Adipocyte (in vitro differentiated cells): ENCODE results near the gene ACMSD.

Source experiments
- DNase-seq: peaks from one replicate; pipeline ENCODE4 v3.0.0-alpha.2; 2015; ENCODE audit warnings: low read depth
- H3K27me3 ChIP-seq: replicated peaks from 2 replicates; pipeline ENCODE4 v1.7.0; 2013; ENCODE audit warnings: mild to moderate bottlenecking, low read length, moderate library complexity; ENCODE audit not compliant: control insufficient read depth, insufficient read depth
- H3K36me3 ChIP-seq: 2 replicates; pipeline ENCODE4 v1.7.0; 2013; ENCODE audit warnings: low read length, mild to moderate bottlenecking, moderate library complexity; ENCODE audit not compliant: control insufficient read depth, insufficient read depth, severe bottlenecking
- H3K4me1 ChIP-seq: 2 replicates; pipeline ENCODE4 v1.7.0; 2013; ENCODE audit warnings: mild to moderate bottlenecking, low read length, moderate library complexity; ENCODE audit not compliant: control insufficient read depth, insufficient read depth
- H3K4me3 ChIP-seq: 2 replicates; pipeline ENCODE4 v1.7.0; 2013; ENCODE audit warnings: mild to moderate bottlenecking, low read length, moderate library complexity
- H3K9ac ChIP-seq: 2 replicates; pipeline ENCODE4 v1.7.0; 2013; ENCODE audit warnings: mild to moderate bottlenecking, low read length, moderate library complexity
- H3K9me3 ChIP-seq: 2 replicates; pipeline ENCODE4 v1.7.0; 2013; ENCODE audit warnings: mild to moderate bottlenecking, low read length, moderate library complexity; ENCODE audit not compliant: control insufficient read depth

The ACMSD gene

DNA sequence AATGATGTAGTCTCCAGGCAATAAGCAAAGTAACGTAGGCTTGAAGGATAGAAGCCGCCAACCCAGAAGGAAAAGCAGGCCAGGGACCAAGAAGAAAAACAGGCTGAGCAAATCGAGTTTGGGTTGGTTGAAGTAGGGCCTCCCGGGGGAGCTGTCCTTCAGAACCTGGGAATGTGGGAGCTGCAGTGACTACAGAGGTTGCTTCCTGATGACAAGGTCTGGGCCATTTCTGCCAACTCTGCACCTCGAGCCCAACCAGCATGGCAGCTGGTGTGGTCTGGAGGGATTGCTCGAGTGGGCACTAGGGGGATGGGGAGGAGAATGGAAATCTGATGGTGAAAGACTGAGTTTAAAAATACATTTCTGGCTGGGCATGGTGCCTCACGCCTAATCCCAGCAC, 14.1 kb downstream of the ACMSD start:
- H3K4me3 ChIP-seq, result no peak overlapping the region

DNA sequence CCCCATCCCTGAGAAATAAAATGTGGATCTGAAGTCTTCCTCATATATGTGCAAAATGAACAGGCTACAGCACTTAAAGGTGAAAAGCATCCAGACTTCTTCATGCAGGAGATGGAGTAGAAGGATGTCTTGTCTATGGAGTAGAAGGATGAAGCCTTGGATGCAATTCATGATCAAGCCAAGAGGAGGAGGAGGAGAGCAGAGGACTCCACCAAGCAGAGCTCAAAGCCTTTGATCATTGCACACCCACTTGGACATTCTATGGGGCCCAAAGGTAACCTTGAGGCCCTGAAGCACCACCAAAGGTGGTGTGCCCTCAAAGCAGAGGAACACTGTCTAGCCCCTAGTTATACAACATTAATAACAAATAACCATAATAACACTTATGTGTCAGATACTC, 17.3 kb downstream of the ACMSD start:
- Histone ChIP-seq H3K4me3 (no peak overlapping the region), H3K36me3 (no peaks in the 10 kb centered on the region), H3K4me1 (peaks cover 16% of the 10 kb centered on the region), H3K9me3 (no peaks in the 10 kb centered on the region), H3K9ac (no peak overlapping the region), H3K27me3 (peaks cover 3% of the 10 kb centered on the region)
- DNase-seq, result no peak

More for the DNA sequence above, 14.1 kb downstream of the ACMSD start:
- Histone ChIP-seq H3K27me3 (peaks cover 3% of the 10 kb centered on the region), H3K9me3 (no peaks in the 10 kb centered on the region), H3K4me1 (no peaks in the 10 kb centered on the region), H3K36me3 (no peaks in the 10 kb centered on the region), H3K9ac (no peak overlapping the region)
- no peak for DNase-seq

DNA sequence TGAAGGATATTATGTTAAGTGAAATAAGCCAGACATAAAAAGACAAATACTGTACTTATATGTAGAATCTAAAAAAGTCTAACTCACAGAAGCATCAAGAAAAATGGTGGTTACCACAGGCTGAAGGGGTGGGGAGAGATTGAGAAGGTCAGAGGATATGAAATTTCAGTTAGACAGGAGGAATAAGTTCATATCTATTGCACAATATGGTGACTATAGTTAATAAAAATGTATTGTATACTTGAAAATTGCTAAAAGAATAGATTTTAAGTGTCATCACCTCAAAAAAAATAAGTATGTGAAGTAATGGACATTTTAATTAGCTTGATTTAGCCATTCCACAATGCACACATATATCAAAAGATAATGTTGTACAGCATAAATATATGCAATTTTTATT, 19.8 kb downstream of the ACMSD start:
- Histone ChIP-seq H3K36me3 (no peaks in the 10 kb centered on the region), H3K4me1 (peaks cover 16% of the 10 kb centered on the region), H3K9ac (no peak overlapping the region), H3K9me3 (no peaks in the 10 kb centered on the region), H3K4me3 (no peak overlapping the region), H3K27me3 (peaks cover 3% of the 10 kb centered on the region)
- DNase-seq, result no peak

DNA sequence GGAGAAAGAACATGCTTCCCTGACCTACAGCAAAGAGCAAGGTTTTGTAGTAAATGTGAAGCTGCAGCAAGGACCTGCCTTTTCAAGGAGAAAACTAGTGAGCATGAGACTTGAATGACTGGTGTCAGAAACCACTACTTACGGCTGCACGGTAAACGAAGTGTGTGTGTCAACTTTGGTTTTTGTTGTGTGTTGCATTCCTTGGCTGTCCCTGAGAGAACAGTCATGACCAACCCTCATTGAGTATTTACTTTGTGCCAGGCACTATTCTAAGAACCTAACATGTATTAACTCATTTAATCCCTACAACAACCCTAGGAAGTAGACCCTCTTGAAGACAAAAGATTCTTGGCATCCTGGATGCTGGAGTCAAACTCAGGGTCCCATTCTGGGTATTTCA, 22.8 kb downstream of the ACMSD start:
- Histone ChIP-seq H3K9ac (no peak overlapping the region), H3K4me3 (no peak overlapping the region), H3K27me3 (no peaks in the 10 kb centered on the region), H3K4me1 (peaks cover 16% of the 10 kb centered on the region), H3K9me3 (no peaks in the 10 kb centered on the region), H3K36me3 (no peaks in the 10 kb centered on the region)
- DNase-seq, result no peak

DNA sequence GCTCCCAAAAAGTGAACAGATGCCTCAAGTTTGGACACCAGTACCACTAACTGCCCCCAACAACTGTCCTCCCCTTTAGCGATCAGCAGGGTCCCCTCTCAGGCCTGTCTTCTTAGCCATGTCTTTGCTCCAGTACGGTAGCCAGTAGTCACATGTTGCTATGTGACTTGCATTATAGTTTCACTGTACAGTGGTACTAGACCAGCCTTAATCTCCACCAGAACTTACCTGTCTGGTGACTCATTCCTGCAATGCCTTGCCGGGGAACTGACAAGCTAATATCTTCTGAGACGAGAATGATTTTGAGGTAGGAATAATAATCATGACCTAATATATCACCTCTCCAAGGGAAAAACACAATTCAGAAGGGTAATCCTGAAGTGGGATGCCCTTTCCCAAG, 23.7 kb downstream of the ACMSD start:
- Histone ChIP-seq H3K4me1 (peaks cover 19% of the 10 kb centered on the region), H3K4me3 (no peak overlapping the region), H3K9me3 (no peaks in the 10 kb centered on the region), H3K27me3 (no peaks in the 10 kb centered on the region), H3K36me3 (no peaks in the 10 kb centered on the region), H3K9ac (no peak overlapping the region)
- no peak for DNase-seq

DNA sequence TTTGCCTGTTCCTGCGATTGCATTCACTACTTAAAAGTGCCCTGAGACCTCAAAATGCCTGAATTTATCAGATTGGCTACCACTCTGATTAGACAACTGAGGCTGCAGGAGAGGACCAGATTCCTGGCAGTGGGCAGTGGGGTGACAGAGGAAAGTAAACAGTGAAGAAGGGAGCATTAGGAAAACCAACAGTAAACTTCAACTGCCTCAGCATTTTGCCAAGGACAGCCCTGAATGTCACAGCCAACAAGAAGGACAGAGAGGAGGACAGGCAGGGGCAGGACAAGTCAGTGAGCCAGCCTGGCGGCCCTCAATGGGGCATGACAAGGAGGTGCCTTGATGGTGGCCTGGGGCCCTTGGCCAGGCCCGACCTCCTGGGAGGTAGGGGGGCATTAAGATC, 24.3 kb downstream of the ACMSD start:
- DNase-seq, result no peak
- no peak overlapping the region for H3K4me3 ChIP-seq
- H3K4me1 ChIP-seq, result peaks cover 19% of the 10 kb centered on the region
- no peak overlapping the region for H3K9ac ChIP-seq
- no peaks in the 10 kb centered on the region for H3K27me3 ChIP-seq
- no peaks in the 10 kb centered on the region for H3K9me3 ChIP-seq
- no peaks in the 10 kb centered on the region for H3K36me3 ChIP-seq

DNA sequence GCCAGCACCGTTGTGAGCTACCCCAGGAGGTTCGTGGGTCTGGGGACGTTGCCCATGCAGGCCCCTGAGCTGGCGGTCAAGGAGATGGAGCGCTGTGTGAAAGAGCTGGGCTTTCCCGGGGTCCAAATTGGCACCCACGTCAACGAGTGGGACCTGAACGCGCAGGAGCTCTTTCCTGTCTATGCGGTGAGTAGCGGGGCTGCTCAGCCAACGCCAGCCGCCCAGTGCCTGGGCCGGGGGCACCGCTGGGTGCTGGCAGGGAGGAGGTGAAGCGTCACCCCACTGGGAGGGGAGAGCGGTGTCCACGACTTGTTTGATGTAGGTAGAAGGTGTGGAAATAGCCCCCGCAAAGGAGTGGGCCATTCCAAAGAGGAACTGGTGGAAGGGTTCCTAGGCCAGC, 25.0 kb downstream of the ACMSD start:
- Histone ChIP-seq H3K9ac (no peak overlapping the region), H3K9me3 (no peaks in the 10 kb centered on the region), H3K4me1 (peaks cover 19% of the 10 kb centered on the region), H3K27me3 (no peaks in the 10 kb centered on the region), H3K36me3 (no peaks in the 10 kb centered on the region), H3K4me3 (no peak overlapping the region)
- no peak for DNase-seq

DNA sequence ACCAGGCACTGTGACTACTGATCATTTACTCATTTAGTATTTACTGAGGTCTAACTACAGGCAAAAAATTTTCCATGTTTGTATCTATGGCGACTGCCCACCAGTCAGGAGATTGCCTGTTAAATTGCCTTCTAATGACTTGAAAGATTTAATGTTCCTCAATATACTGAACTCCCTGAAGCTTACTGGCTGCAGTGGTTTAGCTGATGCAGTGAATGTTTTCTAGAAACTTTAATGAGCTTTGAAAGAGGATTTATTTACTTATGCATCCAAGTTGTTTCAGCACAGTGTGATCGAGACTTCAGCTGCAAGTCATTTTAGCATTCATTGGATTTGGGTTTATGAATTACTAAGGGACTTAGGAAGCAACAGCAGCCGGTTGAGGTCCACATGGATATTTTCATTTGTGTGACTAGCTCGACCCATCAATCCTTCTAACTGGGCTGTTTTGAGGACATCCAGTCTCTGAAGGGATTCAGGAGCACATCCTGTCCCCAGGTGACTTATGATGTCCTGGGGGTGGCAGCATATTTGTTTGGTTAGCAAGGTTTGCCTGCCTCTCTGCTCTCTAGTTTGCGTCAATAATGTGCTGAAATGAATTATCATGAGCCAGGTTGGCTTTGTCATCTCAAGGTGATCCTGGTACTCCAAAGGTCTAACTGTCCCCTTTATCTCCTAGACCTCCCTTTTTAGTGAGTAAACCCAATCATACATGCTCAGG, 26.8 kb downstream of the ACMSD start:
- Histone ChIP-seq H3K4me1 (peaks cover 3% of the 10 kb centered on the region), H3K9ac (no peak overlapping the region), H3K9me3 (no peaks in the 10 kb centered on the region), H3K36me3 (no peaks in the 10 kb centered on the region), H3K4me3 (no peak overlapping the region), H3K27me3 (no peaks in the 10 kb centered on the region)
- no peak for DNase-seq

DNA sequence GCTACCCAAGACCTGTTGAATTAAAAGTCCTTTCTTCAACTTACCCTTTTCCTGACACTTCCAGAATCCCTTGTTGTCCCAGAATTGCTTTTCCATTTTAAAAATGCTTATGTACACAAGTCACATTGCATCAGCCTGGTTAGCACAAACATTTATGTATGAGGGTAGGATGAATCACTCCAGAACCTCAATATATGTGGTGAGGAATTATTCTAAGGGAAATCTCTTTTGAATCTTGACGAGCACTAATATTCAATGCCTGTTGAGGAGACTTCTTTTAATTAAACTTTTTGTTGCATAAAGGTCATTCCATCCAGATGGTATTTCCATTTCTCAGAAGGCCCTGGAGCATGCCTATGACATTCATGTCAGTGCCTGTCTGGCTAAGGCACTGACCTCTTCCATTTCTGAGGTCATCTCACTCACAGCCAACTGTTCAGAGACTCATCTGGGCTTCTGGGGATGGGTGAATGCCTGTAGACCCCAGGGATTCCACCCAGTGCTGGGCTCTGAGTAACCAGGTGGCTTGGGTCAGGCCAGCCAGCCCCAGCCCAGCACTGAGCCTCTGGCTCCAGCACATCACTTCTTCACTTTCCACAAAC, 28.2 kb downstream of the ACMSD start:
- Histone ChIP-seq H3K4me3 (no peak overlapping the region), H3K9me3 (no peaks in the 10 kb centered on the region), H3K4me1 (peaks cover 3% of the 10 kb centered on the region), H3K9ac (no peak overlapping the region), H3K36me3 (no peaks in the 10 kb centered on the region), H3K27me3 (no peaks in the 10 kb centered on the region)
- peak; percentile 59 for DNase-seq

DNA sequence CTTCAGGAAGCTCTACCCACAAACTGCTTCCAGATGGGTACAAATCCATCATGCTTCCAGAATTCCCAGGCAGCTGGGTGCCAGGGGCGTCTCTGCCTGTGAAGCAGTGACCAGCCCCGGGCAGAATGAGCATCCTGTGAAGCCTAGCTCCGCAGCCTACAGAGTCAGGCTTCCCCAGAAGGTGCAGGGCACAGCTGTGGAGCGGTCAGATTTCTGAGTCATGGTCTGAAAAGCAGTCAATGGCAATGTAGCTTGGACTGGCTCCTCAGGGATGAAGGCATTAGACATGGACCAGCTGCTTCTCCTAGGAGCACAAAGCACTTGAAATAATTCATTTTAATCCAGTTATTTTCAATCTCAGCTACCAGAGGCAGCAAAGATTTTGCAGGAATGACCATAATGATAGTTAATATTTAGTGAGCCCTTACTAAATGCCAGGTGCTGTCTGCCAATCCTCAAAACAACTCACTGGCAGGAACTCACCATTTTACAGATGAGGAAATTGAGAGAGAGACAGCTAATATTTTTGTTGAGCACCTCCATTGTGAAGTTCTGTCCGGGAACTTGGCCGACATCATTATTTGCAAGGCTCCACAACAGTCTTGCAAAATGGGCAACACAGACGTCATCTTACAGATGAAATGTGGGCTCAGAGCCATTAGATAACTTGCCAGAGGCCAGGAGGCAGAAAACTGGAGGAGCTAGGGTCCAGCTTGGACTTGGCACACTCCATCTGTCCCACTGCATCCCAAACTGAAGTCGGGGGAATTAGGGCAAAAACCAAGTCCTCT, 31.7 kb downstream of the ACMSD start:
- Histone ChIP-seq H3K9ac (no peak overlapping the region), H3K27me3 (no peaks in the 10 kb centered on the region)
- DNase-seq, result no peak

DNA sequence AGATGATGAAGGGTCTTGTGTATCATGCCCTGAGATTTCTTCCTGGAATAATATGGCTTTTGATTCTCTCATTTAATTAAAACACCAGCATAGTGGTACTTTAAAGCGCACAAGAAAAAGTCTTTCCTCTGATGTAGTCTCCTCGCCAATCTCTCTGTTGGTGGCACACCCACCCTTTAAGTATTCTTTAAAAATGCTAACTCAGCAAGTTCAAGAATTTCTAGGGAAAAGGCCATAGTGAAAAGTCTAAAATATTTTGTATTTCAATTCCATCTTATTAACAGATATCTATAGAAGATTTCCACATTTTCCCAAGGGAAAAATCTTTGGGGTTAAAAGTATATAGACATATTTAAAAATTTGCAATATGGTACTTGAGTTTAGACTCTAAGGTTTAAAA, 34.7 kb downstream of the ACMSD start:
- Histone ChIP-seq H3K4me3 (no peak overlapping the region), H3K27me3 (no peaks in the 10 kb centered on the region), H3K9ac (no peak overlapping the region), H3K36me3 (no peaks in the 10 kb centered on the region), H3K4me1 (no peaks in the 10 kb centered on the region), H3K9me3 (no peaks in the 10 kb centered on the region)
- DNase-seq, result no peak

More for the DNA sequence above, 31.7 kb downstream of the ACMSD start:
- Histone ChIP-seq H3K36me3 (no peaks in the 10 kb centered on the region), H3K9me3 (no peaks in the 10 kb centered on the region), H3K4me3 (no peak overlapping the region), H3K4me1 (peaks cover 3% of the 10 kb centered on the region)
